ENCODE data around the gene PSMD1.

DNA sequence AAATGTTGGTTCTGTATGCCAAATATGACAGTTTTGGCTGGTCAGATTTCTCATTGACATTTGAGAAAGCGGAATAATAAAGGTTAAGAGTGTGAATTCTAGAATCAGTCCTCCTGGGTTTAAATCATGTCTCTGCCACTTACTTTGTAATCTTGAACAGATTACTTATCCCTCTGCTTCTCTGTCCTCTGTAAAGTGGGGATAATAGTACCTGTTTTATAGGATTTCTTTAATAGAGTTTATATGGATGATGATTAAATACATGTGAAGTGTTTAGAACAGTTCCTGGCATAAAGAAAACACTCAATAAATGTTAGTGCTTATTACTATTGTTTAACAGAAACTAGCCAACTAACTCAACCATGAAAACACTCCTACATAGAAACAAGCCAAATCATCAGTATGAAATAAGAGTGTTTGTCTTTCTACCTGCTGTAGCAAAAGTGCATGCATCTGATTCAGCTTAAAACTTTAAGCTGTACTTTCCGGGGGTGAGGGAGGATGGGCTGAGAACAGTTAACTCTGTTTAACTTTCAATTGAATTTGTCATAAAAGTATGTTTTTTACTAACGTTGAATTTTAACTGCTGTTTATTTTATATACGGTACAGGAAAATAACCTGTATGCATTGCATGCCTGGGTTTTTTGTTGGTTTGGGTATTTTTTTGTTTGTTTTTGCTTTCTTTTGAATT is 61.4 kb downstream of the PSMD1 start:
- TF ChIP-seq, protein P1, sequence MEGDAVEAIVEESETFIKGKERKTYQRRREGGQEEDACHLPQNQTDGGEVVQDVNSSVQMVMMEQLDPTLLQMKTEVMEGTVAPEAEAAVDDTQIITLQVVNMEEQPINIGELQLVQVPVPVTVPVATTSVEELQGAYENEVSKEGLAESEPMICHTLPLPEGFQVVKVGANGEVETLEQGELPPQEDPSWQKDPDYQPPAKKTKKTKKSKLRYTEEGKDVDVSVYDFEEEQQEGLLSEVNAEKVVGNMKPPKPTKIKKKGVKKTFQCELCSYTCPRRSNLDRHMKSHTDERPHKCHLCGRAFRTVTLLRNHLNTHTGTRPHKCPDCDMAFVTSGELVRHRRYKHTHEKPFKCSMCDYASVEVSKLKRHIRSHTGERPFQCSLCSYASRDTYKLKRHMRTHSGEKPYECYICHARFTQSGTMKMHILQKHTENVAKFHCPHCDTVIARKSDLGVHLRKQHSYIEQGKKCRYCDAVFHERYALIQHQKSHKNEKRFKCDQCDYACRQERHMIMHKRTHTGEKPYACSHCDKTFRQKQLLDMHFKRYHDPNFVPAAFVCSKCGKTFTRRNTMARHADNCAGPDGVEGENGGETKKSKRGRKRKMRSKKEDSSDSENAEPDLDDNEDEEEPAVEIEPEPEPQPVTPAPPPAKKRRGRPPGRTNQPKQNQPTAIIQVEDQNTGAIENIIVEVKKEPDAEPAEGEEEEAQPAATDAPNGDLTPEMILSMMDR (IDR thresholded peaks at IDR 0.05): no peak
- no peak for TF ChIP-seq POLR2A (IDR thresholded peaks at IDR 0.05)
